GM12873 (cell line): ENCODE measurements around the gene ANXA11.

Experiments
- CTCF ChIP-seq: IDR thresholded peaks from 2 replicates; pipeline ENCODE4 v1.5.1; 2012; ENCODE audit warnings: low read depth, mild to moderate bottlenecking, moderate library complexity, low read length, control low read depth; ENCODE audit not compliant: insufficient read depth; ENCODE audit errors: missing control alignments

ANXA11 gene

GRCh38 chr10:80172896-80173295 is 32.4 kb downstream of the ANXA11 start:
- no peak for TF ChIP-seq CTCF

- no peak for TF ChIP-seq CTCF
Measured at GRCh38 chr10:80171248-80171660, 34.1 kb downstream of the ANXA11 start.

- TF ChIP-seq CTCF, result no peak
Measured at GRCh38 chr10:80170641-80171040, 34.7 kb downstream of the ANXA11 start.

- TF ChIP-seq CTCF, result no peak
Measured at GRCh38 chr10:80170026-80170425, 35.3 kb downstream of the ANXA11 start.

GRCh38 chr10:80168679-80169380 is 36.5 kb downstream of the ANXA11 start:
- TF ChIP-seq CTCF, result peak; percentile 78

GRCh38 chr10:80168162-80168511 is 37.2 kb downstream of the ANXA11 start:
- TF ChIP-seq CTCF, result no peak

- no peak for TF ChIP-seq CTCF
Measured at GRCh38 chr10:80167471-80168161, 37.7 kb downstream of the ANXA11 start.
